IPS-15b (cell line): Measurements from ENCODE around the gene CDT1.
A peak's percentile ranks its signal among the peaks of the same experiment; 100 is the strongest.

Experiments used
- H3K27me3 ChIP-seq: one replicate; pipeline ENCODE4 v1.6.1; 2013; ENCODE audit warnings: low read length; ENCODE audit not compliant: control insufficient read depth, insufficient read depth
- H3K36me3 ChIP-seq: one replicate; pipeline ENCODE4 v1.6.1; 2013; ENCODE audit warnings: low read length; ENCODE audit not compliant: control insufficient read depth, insufficient read depth
- H3K4me1 ChIP-seq: one replicate; pipeline ENCODE4 v1.6.1; 2013; ENCODE audit warnings: mild to moderate bottlenecking, low read length; ENCODE audit not compliant: control insufficient read depth, insufficient read depth
- H3K4me3 ChIP-seq: one replicate; pipeline ENCODE4 v1.5.1; 2013; ENCODE audit warnings: low read depth, low read length
- H3K9ac ChIP-seq: one replicate; pipeline ENCODE4 v1.6.1; 2013; ENCODE audit warnings: low read depth, mild to moderate bottlenecking, low read length
- H3K9me3 ChIP-seq: one replicate; pipeline ENCODE4 v1.6.1; 2013; ENCODE audit warnings: mild to moderate bottlenecking, low read length; ENCODE audit not compliant: control insufficient read depth, insufficient read depth

CDT1 gene

DNA sequence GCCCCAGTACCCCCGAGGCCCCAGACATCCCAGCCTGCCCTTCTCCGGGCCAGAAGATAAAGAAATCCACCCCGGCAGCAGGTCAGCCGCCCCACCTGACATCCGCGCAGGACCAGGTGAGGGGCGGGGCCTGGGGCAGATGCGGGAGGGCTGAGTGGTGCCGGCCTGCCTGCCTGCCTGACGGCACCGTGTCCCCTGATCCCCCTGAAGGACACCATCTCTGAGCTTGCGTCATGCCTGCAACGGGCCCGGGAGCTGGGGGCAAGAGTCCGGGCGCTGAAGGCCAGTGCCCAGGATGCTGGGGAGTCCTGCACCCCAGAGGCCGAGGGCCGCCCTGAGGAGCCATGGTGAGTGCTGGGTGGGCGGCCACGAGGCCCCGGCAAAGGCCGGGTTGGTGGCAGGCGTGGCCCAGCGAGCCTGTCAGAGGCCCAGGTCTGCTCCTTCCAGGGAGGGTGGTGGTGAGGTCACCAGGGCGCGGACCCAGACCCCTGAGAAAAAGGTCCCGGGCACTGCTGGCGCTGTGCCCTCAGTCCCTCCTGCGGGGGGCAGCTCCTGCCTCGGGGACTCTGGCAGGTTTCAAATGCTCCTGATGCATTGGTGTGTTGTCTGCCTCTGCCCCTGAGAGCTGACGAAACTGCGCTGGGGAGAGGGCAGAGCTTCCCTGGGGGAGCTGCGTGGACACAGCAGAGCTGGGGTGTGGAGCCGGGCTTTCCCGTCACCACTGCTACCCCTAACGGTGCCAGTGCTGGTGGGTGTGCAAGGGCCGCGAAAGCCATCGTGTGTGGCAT, 1.2 kb downstream of the CDT1 start:
- Histone ChIP-seq H3K4me1 (no peaks in the 10 kb centered on the region), H3K27me3 (no peaks in the 10 kb centered on the region), H3K4me3 (peak overlapping the region; percentile 89), H3K36me3 (peaks cover 54% of the 10 kb centered on the region), H3K9ac (peak overlapping the region; percentile 94), H3K9me3 (no peaks in the 10 kb centered on the region)

DNA sequence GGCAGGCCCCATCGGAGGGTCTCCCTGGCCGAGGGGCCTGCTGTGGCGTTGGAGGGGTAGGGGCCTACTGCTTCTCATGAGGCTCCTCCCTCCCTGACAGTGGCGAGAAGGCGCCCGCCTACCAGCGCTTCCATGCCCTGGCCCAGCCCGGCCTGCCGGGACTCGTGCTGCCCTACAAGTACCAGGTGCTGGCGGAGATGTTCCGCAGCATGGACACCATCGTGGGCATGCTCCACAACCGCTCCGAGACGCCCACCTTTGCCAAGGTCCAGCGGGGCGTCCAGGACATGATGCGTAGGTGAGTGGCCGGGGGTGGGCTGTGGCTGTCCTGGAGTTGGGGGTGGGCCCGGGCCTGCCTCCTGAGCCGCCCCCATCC, 1.7 kb downstream of the CDT1 start:
- no peaks in the 10 kb centered on the region for H3K27me3 ChIP-seq
- no peaks in the 10 kb centered on the region for H3K9me3 ChIP-seq
- H3K4me3 ChIP-seq: no peak overlapping the region
- no peak overlapping the region for H3K9ac ChIP-seq
- no peaks in the 10 kb centered on the region for H3K4me1 ChIP-seq
- H3K36me3 ChIP-seq: peaks cover 59% of the 10 kb centered on the region

DNA sequence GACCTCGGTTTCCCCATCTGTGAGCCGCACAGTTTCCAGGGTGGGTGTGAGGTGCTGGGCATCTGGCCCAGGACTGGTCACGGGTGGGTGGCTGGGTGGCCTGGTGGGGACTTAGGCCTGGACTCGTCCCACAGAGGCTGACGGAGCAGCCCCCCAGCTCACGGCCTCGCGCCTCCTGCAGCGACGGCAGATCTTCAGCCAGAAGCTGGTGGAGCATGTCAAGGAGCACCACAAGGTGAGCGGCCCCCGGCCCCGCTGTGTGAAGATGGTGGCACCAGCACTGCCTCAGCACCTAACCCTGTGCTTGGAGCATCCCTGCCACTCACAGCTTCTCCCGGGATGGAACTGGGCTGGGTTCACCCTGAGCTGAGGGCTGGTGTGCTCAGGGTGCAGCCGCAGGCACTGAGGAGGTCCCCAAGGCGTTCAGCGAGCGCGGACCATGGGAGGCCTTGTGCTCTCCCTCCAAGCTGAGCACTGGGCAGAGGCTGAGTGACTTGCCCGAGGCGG, 2.4 kb downstream of the CDT1 start:
- Histone ChIP-seq H3K36me3 (peaks cover 59% of the 10 kb centered on the region), H3K4me3 (no peak overlapping the region), H3K4me1 (peaks cover 5% of the 10 kb centered on the region), H3K9me3 (no peaks in the 10 kb centered on the region), H3K27me3 (no peaks in the 10 kb centered on the region), H3K9ac (no peak overlapping the region)

DNA sequence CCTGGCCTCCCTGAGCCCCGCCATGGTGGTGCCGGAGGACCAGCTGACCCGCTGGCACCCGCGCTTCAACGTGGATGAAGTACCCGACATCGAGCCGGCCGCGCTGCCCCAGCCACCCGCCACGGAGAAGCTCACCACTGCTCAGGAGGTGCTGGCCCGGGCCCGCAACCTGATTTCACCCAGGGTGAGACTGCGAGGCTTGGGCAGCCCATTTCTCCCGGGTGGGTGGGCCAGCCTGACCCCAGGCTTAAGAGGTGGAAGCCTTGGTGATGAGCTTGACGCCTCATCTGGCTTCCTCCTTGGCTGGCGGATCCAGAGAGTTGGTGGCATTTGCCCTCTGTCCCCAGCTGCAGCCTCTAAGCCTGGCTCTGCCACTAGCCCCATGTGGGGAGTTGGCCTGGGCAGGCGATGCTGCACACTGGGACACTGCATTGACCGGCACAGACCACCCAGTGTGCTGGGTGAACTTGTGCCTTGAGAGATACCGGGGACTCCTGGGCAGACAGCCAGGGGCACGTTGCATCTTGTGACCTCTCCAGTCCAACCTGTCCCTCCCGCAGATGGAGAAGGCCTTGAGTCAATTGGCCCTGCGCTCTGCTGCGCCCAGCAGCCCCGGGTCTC, 3.0 kb downstream of the CDT1 start:
- Histone ChIP-seq H3K4me1 (peaks cover 5% of the 10 kb centered on the region), H3K9me3 (no peaks in the 10 kb centered on the region), H3K4me3 (no peak overlapping the region), H3K9ac (no peak overlapping the region), H3K36me3 (peaks cover 59% of the 10 kb centered on the region), H3K27me3 (no peaks in the 10 kb centered on the region)

DNA sequence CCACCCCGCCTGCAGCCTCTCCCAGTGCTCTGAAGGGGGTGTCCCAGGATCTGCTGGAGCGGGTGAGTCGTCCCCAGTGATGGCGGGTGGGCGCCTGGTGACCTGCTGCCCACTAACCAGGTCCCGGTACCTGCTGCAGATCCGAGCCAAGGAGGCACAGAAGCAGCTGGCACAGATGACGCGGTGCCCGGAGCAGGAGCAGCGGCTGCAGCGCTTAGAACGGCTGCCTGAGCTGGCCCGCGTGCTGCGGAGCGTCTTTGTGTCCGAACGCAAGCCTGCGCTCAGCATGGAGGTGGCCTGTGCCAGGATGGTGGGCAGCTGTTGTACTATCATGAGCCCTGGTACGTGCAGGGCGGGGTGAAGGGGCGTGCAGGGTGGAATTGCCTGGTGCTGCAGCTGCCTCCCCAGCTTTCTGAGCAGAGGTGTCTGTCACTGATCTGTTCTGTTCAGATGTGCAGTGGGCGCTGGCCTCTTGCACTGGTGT, 3.6 kb downstream of the CDT1 start:
- Histone ChIP-seq H3K9ac (no peak overlapping the region), H3K4me3 (no peak overlapping the region), H3K27me3 (no peaks in the 10 kb centered on the region), H3K9me3 (no peaks in the 10 kb centered on the region), H3K36me3 (peaks cover 59% of the 10 kb centered on the region), H3K4me1 (peaks cover 5% of the 10 kb centered on the region)

DNA sequence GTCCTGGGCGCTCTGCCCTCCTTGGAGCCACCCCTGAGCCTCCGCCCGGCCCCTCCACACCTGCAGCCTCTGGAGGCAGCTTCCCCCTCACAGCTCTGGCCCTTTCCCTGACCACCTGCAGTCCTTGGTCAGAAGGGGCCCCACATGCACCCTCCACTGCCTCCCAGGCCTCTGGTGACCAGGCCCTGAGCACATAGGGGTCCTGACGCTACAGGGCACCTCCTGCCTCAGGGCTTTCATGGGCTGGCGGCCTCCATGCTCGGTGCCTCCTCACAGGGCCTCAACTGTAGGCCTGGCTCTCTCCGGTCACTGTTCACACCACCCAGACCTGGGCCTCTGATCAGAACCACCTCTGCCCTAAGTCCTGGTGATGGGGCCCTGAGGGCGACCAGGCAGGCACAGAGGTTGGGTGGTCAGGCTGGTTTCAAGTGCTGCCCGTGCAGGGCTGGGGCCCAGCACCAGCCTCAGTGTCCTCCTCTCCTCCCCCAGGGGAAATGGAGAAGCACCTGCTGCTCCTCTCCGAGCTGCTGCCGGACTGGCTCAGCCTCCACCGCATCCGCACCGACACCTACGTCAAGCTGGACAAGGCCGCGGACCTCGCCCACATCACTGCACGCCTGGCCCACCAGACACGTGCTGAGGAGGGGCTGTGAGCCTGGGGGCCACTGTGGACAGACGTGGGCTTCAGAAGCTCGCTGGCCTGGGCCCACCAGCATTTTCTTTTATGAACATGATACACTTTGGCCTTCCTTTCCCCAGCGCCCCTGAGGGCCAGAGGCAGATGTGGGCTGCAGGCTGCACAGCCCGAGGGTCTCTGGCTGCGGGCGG, 4.3 kb downstream of the CDT1 start:
- H3K9me3 ChIP-seq: no peaks in the 10 kb centered on the region
- peaks cover 5% of the 10 kb centered on the region for H3K4me1 ChIP-seq
- H3K36me3 ChIP-seq: peaks cover 59% of the 10 kb centered on the region
- no peak overlapping the region for H3K9ac ChIP-seq
- H3K4me3 ChIP-seq: no peak overlapping the region
- no peaks in the 10 kb centered on the region for H3K27me3 ChIP-seq

DNA sequence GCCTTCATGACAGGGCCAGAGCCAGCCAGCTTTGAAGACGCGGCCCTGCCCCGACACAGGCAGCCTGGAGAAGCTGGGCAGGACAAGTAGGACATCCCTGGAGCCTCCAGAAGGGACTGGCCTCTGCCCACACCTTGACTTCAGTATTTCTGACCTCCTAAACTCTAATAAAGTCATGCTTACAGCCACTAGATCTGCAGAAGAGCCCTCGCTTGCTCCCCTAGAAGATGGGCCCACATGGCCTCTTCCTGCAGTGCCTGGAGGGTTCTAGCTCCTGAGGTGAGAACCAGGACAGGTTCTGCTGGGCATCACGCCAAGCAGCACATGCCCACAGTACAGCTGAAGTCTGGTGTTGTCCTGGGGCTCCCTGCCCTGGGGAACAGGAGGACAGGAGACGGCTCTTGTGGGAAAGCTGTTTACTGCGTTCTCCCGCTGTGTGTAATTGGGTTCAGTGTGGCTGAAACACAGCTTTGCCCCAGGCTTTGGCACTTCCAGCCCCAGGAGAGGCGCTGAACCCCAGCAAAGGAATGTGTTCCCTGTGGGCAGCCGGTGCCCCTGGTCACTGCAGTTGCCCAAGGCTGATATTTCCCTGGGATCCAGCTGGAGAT, 5.6 kb downstream of the CDT1 start:
- Histone ChIP-seq H3K27me3 (no peaks in the 10 kb centered on the region), H3K9me3 (no peaks in the 10 kb centered on the region), H3K36me3 (peaks cover 58% of the 10 kb centered on the region), H3K4me3 (no peak overlapping the region), H3K9ac (no peak overlapping the region), H3K4me1 (peaks cover 5% of the 10 kb centered on the region)

DNA sequence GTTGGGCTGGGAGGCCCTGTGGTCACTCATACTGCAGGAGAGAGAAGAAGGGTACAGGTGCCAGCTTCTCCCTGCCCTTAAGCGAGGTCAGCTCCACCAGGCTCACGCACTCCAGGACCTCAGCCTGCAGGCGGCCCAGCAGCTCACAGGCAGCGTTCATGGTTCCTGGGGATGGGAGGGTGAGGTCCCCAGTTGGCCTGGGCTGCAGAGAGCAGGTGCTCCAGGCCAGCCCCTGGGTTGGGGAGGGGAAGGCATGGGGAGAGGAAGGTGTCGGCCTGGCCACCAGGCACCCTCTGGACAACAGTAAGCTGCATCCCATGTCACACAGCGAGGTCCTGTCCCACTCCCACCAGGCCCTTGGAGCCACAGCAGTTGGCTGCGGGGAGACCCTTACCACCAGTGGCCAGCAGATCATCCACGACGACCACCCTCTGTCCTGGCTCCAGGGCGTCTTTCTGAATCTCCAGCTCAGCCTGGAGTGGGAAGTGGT, 6.1 kb downstream of the CDT1 start:
- Histone ChIP-seq H3K4me1 (peaks cover 5% of the 10 kb centered on the region), H3K36me3 (peaks cover 54% of the 10 kb centered on the region), H3K9ac (no peak overlapping the region), H3K27me3 (no peaks in the 10 kb centered on the region), H3K9me3 (no peaks in the 10 kb centered on the region), H3K4me3 (peak overlapping the region; percentile 24)

DNA sequence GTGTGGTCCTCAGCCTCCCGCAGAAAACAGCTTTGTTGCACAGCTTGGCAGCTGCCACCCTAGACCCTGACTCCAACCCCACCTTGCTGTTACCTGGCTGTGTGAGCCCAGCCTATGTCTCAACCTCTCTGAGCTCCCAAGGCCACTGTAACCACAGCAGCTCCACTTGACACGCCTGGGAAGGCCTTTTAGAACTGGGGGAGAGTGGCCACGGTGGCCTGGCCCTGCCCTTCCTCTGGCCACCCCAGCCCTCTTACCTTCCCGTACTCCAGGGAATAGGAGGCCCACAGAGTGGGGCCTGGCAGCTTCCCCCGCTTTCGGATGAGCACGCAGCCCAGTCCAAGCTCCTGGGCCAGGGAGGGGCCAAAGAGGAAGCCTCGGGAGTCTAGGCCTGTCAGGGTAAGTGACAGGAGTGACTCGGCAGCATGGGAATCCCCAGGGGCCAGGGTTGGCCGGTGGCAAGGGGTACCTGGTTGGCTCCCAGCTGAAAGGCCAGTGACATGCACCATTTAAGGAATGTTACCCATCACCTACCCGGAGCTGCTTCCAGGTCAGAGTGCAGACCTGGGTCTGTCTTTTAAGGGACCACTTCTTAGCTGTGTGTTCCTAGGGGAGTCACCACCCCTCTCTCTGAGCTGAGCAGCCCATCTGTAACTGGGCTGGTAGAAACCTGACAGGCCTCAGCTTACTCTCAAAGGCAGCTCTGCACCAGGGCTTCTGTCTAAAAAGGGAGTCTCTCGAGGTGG, 6.8 kb downstream of the CDT1 start:
- Histone ChIP-seq H3K36me3 (peaks cover 48% of the 10 kb centered on the region), H3K27me3 (no peaks in the 10 kb centered on the region), H3K4me1 (peaks cover 5% of the 10 kb centered on the region), H3K4me3 (peak overlapping the region; percentile 87), H3K9me3 (no peaks in the 10 kb centered on the region), H3K9ac (peak overlapping the region; percentile 88)

DNA sequence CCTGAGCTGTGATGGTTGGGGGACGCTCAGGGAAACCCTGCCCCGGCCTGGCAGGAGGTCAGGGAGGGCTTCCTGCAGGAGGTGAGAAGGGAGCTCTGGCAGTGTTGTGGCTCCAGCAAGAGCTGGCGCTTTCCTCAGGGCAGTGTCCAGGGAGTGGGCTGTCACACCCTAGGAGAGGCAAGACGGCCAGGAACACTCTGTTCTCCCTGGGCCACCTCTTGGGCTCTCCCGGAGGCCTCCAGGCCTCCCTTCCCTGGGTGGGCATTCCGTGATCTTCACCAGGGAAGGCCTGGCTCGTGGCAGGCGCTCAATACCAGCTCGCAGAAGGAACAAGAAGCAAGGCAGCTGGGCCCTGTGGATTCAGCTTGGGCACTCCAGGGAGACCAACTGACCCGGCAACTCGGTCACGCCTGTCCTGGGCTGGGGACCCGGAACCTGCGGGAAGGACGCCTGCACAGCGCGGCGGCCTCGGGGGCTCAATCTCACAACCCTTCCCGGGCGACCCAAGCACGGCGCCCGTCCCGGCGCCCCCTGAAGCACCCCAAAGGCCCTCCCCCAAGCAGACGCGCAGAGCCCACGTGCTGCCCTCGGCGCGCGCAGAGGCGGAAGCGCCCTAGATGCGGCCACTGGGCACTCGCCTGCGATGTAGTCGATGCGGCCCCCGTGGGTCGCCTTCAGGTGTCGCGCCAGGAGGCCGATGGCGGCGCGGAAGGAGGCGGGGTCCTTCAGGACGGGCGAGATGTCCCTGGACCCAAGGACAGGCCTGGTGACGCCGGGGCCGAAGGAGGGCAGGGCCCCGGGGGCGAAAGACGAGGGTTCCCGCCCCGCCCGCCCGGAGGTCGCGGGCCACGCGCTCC, 7.6 kb downstream of the CDT1 start:
- peak overlapping the region; percentile 87 for H3K4me3 ChIP-seq
- H3K9ac ChIP-seq: peak overlapping the region; percentile 88
- no peaks in the 10 kb centered on the region for H3K9me3 ChIP-seq
- no peaks in the 10 kb centered on the region for H3K27me3 ChIP-seq
- H3K4me1 ChIP-seq: peaks cover 5% of the 10 kb centered on the region
- peaks cover 40% of the 10 kb centered on the region for H3K36me3 ChIP-seq
